Measurements from ENCODE around the gene NCS1.

NCS1 gene

DNA sequence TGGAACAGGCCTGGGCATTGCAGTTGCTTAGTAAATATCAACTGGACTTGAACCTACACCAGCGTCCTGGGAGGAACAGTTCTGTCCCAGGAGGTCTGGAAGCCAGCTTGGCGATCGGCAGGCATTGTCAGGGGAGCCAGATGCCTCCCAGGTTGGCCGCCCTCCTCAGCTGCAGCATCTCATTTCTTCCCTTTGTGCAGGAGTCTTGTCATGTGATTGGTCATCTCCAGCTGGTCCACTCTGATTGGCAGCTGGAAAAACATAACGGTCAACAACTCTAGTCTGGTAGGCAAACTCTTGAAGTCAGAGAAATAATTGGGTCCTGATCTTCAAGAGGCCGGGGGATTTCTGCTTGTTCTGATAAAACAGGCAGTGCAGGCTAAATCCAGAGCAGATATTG is 29.6 kb upstream of the NCS1 start:
- TF ChIP-seq, protein P1, sequence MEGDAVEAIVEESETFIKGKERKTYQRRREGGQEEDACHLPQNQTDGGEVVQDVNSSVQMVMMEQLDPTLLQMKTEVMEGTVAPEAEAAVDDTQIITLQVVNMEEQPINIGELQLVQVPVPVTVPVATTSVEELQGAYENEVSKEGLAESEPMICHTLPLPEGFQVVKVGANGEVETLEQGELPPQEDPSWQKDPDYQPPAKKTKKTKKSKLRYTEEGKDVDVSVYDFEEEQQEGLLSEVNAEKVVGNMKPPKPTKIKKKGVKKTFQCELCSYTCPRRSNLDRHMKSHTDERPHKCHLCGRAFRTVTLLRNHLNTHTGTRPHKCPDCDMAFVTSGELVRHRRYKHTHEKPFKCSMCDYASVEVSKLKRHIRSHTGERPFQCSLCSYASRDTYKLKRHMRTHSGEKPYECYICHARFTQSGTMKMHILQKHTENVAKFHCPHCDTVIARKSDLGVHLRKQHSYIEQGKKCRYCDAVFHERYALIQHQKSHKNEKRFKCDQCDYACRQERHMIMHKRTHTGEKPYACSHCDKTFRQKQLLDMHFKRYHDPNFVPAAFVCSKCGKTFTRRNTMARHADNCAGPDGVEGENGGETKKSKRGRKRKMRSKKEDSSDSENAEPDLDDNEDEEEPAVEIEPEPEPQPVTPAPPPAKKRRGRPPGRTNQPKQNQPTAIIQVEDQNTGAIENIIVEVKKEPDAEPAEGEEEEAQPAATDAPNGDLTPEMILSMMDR (IDR thresholded peaks at IDR 0.05) = no peak
- H3K27me3 ChIP-seq = peaks cover 55% of the 10 kb centered on the region
- H3K9me3 ChIP-seq = no peaks in the 10 kb centered on the region
- H3K36me3 ChIP-seq = no peaks in the 10 kb centered on the region
- peaks cover 9 to 10% of the 10 kb centered on the region in 2 experiments for H3K4me1 ChIP-seq (ENCODE audit: control insufficient read depth in 1 of 2, insufficient read depth in 1 of 2, low read depth in 1 of 2, low read length in 1 of 2)
- no peak overlapping the region for H3K27ac ChIP-seq
- H3K4me3 ChIP-seq (ENCODE audit: low read depth in 1 of 2, low read length in 1 of 2) = no peak overlapping the region

- Histone ChIP-seq H3K4me3 (ENCODE audit: low read depth in 1 of 2, low read length in 1 of 2) (no peak overlapping the region), H3K9me3 (no peaks in the 10 kb centered on the region), H3K27me3 (peaks cover 55% of the 10 kb centered on the region), H3K27ac (no peak overlapping the region), H3K36me3 (no peaks in the 10 kb centered on the region), H3K4me1 (ENCODE audit: control insufficient read depth in 1 of 2, insufficient read depth in 1 of 2, low read depth in 1 of 2, low read length in 1 of 2) (peaks cover 2 to 3% of the 10 kb centered on the region in 2 experiments)
- TF ChIP-seq, protein P1 (IDR thresholded peaks at IDR 0.05) = no peak
Measured at GRCh38 chr9:130143279-130143893, 28.8 kb upstream of the NCS1 start.

GRCh38 chr9:130143958-130144366 is 28.2 kb upstream of the NCS1 start:
- no peaks in the 10 kb centered on the region for H3K9me3 ChIP-seq
- TF ChIP-seq, protein P1 (IDR thresholded peaks at IDR 0.05) = no peak
- no peak overlapping the region for H3K27ac ChIP-seq
- no peaks in the 10 kb centered on the region for H3K36me3 ChIP-seq
- H3K4me1 ChIP-seq (ENCODE audit: control insufficient read depth in 1 of 2, insufficient read depth in 1 of 2, low read depth in 1 of 2, low read length in 1 of 2) = no peaks in the 10 kb centered on the region
- H3K4me3 ChIP-seq (ENCODE audit: low read depth in 1 of 2, low read length in 1 of 2) = no peak overlapping the region
- H3K27me3 ChIP-seq = peaks cover 55% of the 10 kb centered on the region

DNA sequence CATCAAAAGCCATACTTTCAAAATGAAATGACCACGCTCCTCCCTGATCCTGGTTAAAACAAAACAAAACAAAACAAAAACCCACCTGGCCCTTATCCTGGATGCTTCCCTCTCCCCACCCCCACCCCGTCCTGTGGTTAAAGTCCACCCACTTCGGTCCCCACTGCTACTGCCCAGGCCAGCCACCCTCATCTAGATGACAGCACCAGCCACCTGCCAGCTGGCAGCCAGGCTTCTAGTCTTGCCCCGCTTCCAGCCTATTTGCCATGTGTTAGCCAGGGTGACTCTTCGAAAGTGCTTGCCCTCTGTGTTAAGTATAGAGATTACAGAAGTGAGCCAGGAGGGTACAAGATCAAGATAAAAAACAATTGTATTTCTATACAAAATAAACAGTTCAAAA is 27.5 kb upstream of the NCS1 start:
- H3K27me3 ChIP-seq = peaks cover 55% of the 10 kb centered on the region
- H3K4me3 ChIP-seq (ENCODE audit: low read depth in 1 of 2, low read length in 1 of 2) = no peak overlapping the region
- H3K4me1 ChIP-seq (ENCODE audit: control insufficient read depth in 1 of 2, insufficient read depth in 1 of 2, low read depth in 1 of 2, low read length in 1 of 2) = no peaks in the 10 kb centered on the region
- no peaks in the 10 kb centered on the region for H3K9me3 ChIP-seq
- TF ChIP-seq, protein P1 (IDR thresholded peaks at IDR 0.05) = no peak
- H3K27ac ChIP-seq = no peak overlapping the region
- H3K36me3 ChIP-seq = no peaks in the 10 kb centered on the region

DNA sequence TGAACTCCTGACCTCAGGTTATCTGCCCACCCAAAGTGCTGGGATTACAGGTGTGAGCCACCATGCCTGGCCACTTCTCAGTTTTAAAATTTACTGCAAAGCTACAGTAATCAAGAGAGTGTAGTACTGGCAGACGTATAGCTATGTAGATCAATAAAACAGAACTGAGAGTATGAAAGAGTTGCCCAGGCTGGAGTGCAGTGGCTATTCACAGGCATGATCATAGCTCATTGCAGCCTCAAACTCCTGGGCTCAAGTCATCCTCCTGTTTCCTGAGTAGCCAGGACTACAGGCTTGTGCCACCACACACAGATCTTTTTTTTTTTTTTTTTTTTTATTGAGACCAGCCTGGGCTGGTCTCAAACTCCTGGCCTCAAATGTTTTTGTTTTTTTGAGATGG is 26.5 kb upstream of the NCS1 start:
- Histone ChIP-seq H3K36me3 (no peaks in the 10 kb centered on the region), H3K4me1 (ENCODE audit: control insufficient read depth in 1 of 2, insufficient read depth in 1 of 2, low read depth in 1 of 2, low read length in 1 of 2) (no peaks in the 10 kb centered on the region), H3K9me3 (no peaks in the 10 kb centered on the region), H3K27me3 (peaks cover 55% of the 10 kb centered on the region), H3K4me3 (ENCODE audit: low read depth in 1 of 2, low read length in 1 of 2) (no peak overlapping the region), H3K27ac (no peak overlapping the region)
- TF ChIP-seq, protein P1 (IDR thresholded peaks at IDR 0.05) = no peak

Data from neutrophil (primary cell).